Measurements from ENCODE around the gene CCT3. TPM values are rescaled to one million over a fixed set of nuclear protein-coding genes. Genes with fewer than 3 reads are reported as not detected.
"Not testable (repeated sequence)": the region's sequence is repeated elsewhere in the genome, so short reads cannot be mapped to it uniquely, and the experiment has no call there.

The CCT3 gene
- total and polyA plus RNA-seq, 2 donors: 169 to 178 TPM

DNA sequence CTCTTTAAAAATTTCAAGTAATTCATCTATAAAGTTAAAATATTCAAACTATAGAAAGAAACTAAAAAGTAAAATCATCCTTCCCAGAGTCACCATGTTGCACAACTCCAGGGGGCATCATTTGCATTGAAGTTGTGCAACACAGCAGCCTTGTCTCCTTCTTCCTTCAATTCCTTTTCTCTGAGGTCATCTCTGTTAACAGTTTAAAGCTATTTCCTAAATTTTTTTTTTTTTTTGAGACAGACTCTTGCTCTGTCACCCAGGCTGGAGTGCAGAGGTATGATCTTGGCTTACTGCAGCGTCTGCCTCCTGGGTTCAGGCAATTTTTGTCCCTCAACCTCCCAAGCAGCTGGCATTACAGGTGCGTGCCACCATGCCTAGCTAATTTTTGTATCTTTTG lies 38.1 kb upstream of the CCT3 start:
- Histone ChIP-seq H3K36me3 (ENCODE audit: insufficient read depth) (no peaks in the 10 kb centered on the region), H3K4me3 (ENCODE audit: low read depth, low read length) (no peak overlapping the region), H3K4me1 (ENCODE audit: insufficient read depth) (no peaks in the 10 kb centered on the region), H3K27ac (ENCODE audit: low read depth) (no peak overlapping the region)
- 88% methylated on average over 2 of the region's 2 CpGs for WGBS
- DNase-seq (ENCODE audit: extremely low spot score): no peak

DNA sequence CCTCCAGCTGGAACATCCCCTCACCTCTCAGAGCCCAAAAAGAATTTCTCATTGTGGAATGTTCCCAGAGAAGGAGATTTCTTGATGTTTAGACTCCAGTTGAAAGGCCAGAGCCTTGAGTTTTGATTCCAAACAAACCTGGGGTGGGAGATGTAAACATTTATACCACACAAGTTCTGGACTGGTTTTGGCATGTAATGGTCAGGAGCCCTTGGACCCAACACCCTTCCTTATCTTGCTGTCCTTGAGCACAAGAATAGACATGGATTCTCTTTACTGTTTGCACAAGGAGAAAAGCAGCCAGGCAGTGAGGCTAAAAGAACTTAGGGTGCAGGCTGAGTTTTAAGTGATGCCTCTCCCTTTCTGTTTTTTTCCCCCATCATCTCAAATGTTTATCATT lies 35.5 kb upstream of the CCT3 start:
- H3K27ac ChIP-seq (ENCODE audit: low read depth): no peak overlapping the region
- H3K4me1 ChIP-seq (ENCODE audit: insufficient read depth): no peaks in the 10 kb centered on the region
- no peak for DNase-seq (ENCODE audit: extremely low spot score)
- no peaks in the 10 kb centered on the region for H3K36me3 ChIP-seq (ENCODE audit: insufficient read depth)
- H3K4me3 ChIP-seq (ENCODE audit: low read depth, low read length): no peak overlapping the region

GRCh38 chr1:156372876-156373275 lies 34.8 kb upstream of the CCT3 start:
- 78% methylated on average over 4 of the region's 4 CpGs for WGBS
- DNase-seq (ENCODE audit: extremely low spot score): no peak

DNA sequence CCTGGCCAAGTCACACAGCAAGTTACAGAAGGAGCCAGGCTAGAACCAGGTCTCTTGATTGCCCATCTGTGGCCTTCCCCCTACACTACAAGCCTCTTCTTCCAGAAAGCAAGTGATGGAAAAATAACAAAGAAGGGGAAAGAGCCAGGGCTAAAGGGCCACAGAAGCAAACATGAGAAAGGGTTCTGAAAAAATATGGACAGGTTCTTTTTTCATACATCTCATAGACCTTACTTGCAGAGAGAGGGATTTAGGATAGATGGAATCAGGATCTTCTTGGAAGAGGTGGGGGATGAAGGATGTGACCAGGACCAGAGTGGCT lies 34.1 kb upstream of the CCT3 start:
- H3K4me1 ChIP-seq (ENCODE audit: insufficient read depth): no peaks in the 10 kb centered on the region
- no peaks in the 10 kb centered on the region for H3K36me3 ChIP-seq (ENCODE audit: insufficient read depth)
- H3K27ac ChIP-seq (ENCODE audit: low read depth): no peak overlapping the region
- no peak for DNase-seq (ENCODE audit: extremely low spot score)
- H3K4me3 ChIP-seq (ENCODE audit: low read depth, low read length): no peak overlapping the region

More at GRCh38 chr1:156372876-156373275, 34.8 kb upstream of the CCT3 start:
- H3K4me1 ChIP-seq (ENCODE audit: insufficient read depth): no peaks in the 10 kb centered on the region
- no peak overlapping the region for H3K4me3 ChIP-seq (ENCODE audit: low read depth, low read length)
- no peaks in the 10 kb centered on the region for H3K36me3 ChIP-seq (ENCODE audit: insufficient read depth)
- no peak overlapping the region for H3K27ac ChIP-seq (ENCODE audit: low read depth)

- H3K4me1 ChIP-seq (ENCODE audit: insufficient read depth): no peaks in the 10 kb centered on the region
- H3K4me3 ChIP-seq (ENCODE audit: low read depth, low read length): no peak overlapping the region
- H3K27ac ChIP-seq (ENCODE audit: low read depth): no peak overlapping the region
- WGBS: 45% methylated on average over 7 of the region's 7 CpGs
- DNase-seq (ENCODE audit: extremely low spot score): no peak
- no peaks in the 10 kb centered on the region for H3K36me3 ChIP-seq (ENCODE audit: insufficient read depth)
Observed at GRCh38 chr1:156371553-156372264, 33.6 kb upstream of the CCT3 start.

GRCh38 chr1:156369685-156370286 lies 31.7 kb upstream of the CCT3 start:
- H3K4me3 ChIP-seq (ENCODE audit: low read depth, low read length); H3K36me3 ChIP-seq (ENCODE audit: insufficient read depth); DNase-seq (ENCODE audit: extremely low spot score); H3K4me1 ChIP-seq (ENCODE audit: insufficient read depth); H3K27ac ChIP-seq (ENCODE audit: low read depth): not testable (repeated sequence)
- 94% methylated on average over 10 of the region's 10 CpGs for WGBS

DNA sequence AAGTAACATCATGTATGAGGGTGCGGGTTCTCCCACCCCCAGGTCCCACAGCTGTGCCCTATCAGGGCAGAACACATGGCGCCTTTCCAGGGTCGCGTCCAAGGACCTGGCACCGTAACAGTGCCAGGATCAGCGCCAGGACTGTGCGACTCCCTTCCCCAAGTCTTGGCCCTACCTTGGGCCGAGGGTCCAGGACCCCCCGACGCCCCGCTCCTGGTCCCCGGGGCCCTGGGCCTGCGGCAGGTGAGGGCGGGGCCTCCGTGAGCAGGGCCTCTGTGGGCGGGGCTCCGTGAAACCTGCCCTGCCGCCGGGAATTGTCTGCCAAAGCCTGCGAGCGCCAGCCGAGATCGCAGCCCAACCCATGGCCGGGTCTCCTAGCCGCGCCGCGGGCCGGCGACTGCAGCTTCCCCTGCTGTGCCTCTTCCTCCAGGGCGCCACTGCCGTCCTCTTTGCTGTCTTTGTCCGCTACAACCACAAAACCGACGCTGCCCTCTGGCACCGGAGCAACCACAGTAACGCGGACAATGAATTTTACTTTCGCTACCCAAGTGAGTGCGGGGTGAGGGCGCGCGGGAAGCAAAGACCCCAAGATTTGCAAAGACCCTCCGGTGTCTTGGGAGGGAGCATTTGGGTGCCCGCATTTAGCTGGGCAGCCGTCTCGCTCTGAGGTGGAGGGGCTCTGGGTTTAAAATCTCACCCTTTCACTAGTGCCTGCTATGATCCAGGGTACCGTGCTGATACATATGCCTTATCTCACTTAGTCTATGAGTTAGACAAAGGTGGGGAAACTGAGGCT lies 31.0 kb upstream of the CCT3 start, which contains the start of gene RHBG:
TSS of gene RHBG (plus strand) at position 323 of the 796 bp plus-strand sequence. CDS start at position 362, 39 bp downstream.
- Histone ChIP-seq H3K4me1 (ENCODE audit: insufficient read depth) (no peaks in the 10 kb centered on the region), H3K27ac (ENCODE audit: low read depth) (no peak within 1 kb of the TSS), H3K4me3 (ENCODE audit: low read depth, low read length) (peak within 1 kb of the TSS; percentile 39), H3K36me3 (ENCODE audit: insufficient read depth) (no peaks in the 10 kb centered on the region)
- DNase-seq (ENCODE audit: extremely low spot score): no peak
- WGBS: 10% methylated on average over 48 of the region's 48 CpGs

GRCh38 chr1:156368157-156368658 lies 30.1 kb upstream of the CCT3 start:
- no peak for DNase-seq (ENCODE audit: extremely low spot score)
- Histone ChIP-seq H3K27ac (ENCODE audit: low read depth) (no peak overlapping the region), H3K4me3 (ENCODE audit: low read depth, low read length) (no peak overlapping the region), H3K4me1 (ENCODE audit: insufficient read depth) (no peaks in the 10 kb centered on the region), H3K36me3 (ENCODE audit: insufficient read depth) (no peaks in the 10 kb centered on the region)
- 80% methylated on average over 7 of the region's 7 CpGs for whole genome bisulfite sequencing

- DNase-seq (ENCODE audit: extremely low spot score): no peak
- H3K4me3 ChIP-seq (ENCODE audit: low read depth, low read length): no peak overlapping the region
- H3K36me3 ChIP-seq (ENCODE audit: insufficient read depth): no peaks in the 10 kb centered on the region
- H3K27ac ChIP-seq (ENCODE audit: low read depth): no peak overlapping the region
- H3K4me1 ChIP-seq (ENCODE audit: insufficient read depth): no peaks in the 10 kb centered on the region
- WGBS: 76% methylated on average over 9 of the region's 9 CpGs
Observed at GRCh38 chr1:156367383-156368156, 29.5 kb upstream of the CCT3 start.

DNA sequence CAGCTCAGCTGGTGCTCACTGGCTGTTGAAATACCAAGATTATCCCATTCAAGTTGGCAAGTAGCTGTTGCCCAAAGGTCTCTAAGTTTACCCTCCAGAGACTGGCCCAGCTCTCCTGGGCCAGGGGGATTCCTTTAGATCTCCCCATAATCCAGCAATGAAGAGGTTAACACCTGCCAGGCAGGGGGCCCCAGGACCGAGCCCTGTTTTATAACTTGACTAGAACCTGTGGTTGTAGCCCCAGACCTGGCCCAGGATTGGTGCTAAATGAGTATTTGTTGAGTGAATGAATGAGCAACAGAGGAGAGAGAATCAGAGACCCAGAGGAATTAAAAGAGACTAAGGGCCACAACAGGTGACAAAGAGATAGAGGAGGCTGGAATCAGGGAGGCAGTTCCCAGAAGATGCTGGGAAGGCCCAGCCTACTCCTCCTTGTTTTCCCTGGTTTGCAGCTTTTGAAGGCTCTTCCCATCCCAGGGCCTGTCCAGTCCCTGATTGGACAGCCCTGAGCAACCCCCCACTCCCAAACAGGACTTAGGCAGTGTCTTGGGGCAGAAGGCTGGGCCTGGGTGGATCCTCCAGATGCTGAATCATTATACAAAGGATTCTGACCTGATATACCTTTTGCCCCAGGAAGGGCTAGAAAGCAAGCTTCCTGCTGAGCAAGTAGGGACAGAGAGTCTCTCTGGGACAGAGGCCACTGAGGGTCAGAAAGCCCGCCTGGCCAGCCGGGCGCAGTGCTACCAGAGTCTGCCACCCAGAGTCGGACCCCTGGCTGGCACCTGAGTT lies 28.5 kb upstream of the CCT3 start:
- no peaks in the 10 kb centered on the region for H3K36me3 ChIP-seq (ENCODE audit: insufficient read depth)
- H3K4me3 ChIP-seq (ENCODE audit: low read depth, low read length): no peak overlapping the region
- H3K27ac ChIP-seq (ENCODE audit: low read depth): no peak overlapping the region
- DNase-seq (ENCODE audit: extremely low spot score): no peak
- WGBS: 93% methylated on average over 5 of the region's 5 CpGs
- no peaks in the 10 kb centered on the region for H3K4me1 ChIP-seq (ENCODE audit: insufficient read depth)

GRCh38 chr1:156365754-156366153 lies 27.7 kb upstream of the CCT3 start:
- Histone ChIP-seq H3K27ac (ENCODE audit: low read depth) (no peak overlapping the region), H3K36me3 (ENCODE audit: insufficient read depth) (no peaks in the 10 kb centered on the region), H3K4me3 (ENCODE audit: low read depth, low read length) (no peak overlapping the region), H3K4me1 (ENCODE audit: insufficient read depth) (no peaks in the 10 kb centered on the region)
- no peak for DNase-seq (ENCODE audit: extremely low spot score)

DNA sequence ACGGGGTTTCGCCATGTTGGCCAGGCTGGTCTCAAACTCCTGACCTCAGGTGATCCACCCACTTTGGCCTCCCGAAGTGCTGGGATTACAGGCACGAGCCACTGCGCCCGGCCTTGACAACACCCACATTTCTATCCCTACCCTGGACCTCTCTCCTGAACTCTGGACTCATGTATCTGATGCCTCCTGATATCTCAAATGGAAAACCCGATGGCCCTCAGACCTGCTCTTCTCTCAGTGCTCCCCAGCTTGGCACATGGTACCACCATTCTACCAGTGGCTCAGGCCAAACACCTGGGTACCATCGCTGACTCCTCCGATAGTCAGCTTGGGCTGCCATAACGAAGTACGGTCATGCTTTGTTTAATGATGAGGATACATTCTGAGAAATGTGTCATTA lies 22.4 kb upstream of the CCT3 start:
- WGBS: 93% methylated on average over 11 of the region's 11 CpGs
- DNase-seq (ENCODE audit: extremely low spot score): no peak
- Histone ChIP-seq H3K4me3 (ENCODE audit: low read depth, low read length) (no peak overlapping the region), H3K4me1 (ENCODE audit: insufficient read depth) (no peaks in the 10 kb centered on the region), H3K27ac (ENCODE audit: low read depth) (no peak overlapping the region), H3K36me3 (ENCODE audit: insufficient read depth) (no peaks in the 10 kb centered on the region)

DNA sequence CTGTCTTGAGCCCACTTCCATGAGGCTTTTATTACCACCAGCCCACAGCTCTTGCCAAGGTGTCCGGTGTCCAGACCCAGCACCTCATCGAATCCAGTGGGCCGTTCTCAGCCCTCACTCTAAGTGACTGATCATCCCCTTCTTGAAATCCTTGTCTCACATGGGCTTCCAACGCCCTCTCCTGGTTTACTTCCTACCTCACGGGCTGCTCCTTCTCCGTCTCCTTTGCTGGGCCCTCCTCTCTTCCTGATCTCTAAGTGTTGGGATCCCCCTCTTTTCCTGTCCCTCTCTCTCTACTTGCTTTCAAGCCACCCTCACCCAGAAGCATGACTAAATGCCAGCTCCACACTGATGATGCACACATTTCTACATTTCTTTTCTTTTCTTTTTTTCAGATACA lies 21.9 kb upstream of the CCT3 start:
- no peaks in the 10 kb centered on the region for H3K4me1 ChIP-seq (ENCODE audit: insufficient read depth)
- H3K36me3 ChIP-seq (ENCODE audit: insufficient read depth): no peaks in the 10 kb centered on the region
- DNase-seq (ENCODE audit: extremely low spot score): no peak
- H3K4me3 ChIP-seq (ENCODE audit: low read depth, low read length): no peak overlapping the region
- 21% methylated on average over 6 of the region's 6 CpGs for WGBS
- H3K27ac ChIP-seq (ENCODE audit: low read depth): no peak overlapping the region

Measured in urinary bladder (tissue), 4 donors.